NCI-H774 (cell line): ENCODE results near the gene TXNDC8.
"Not testable (repeated sequence)": the region's sequence is repeated elsewhere in the genome, so short reads cannot be mapped to it uniquely, and the experiment has no call there.

ENCODE experiments used
- DNase-seq: peaks from one replicate; lab custom pipeline; 2025; lab: John Stamatoyannopoulos, UW

TXNDC8 gene

DNA sequence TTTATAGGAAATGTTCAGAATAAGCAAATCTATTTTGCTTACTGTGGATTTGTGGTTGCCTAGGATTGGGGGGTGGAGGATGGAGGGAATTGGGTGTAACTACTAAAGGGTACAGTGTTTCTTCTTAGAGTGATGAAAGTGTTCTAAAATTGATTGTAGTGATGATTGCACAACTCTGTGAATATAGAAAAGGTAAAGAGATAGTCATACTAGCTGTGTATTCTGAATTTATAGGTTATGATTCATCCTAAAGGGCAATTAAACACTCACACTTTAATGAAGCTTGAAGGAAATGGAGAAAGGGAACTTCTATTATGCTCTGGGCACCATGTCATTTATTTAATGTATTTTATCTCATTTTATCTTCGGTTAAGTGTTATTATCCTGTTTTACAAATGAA is 9.9 kb downstream of the TXNDC8 start:
- DNase-seq, result no peak

DNA sequence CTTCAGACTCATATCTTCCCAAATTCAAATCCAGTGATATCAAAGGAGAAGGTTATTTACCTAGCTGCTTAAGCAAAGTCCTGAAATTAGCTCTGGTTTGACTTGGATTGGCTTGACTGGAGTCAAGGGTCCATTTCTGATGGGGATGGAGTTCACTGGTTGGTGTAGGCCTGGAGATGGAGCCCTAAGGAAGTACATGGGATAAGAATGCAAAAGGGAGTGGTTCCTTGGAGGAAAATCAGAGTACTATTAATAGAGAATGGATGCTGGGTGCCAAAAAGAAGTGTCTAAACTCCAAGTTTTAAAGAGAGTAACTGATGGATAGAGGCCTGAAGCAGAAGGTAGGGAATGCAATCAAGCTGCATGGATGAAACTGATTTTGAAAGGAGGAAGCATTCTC is 13.8 kb downstream of the TXNDC8 start:
- no peak for DNase-seq

GRCh38 chr9:110320651-110321445 is 16.8 kb downstream of the TXNDC8 start:
- no peak for DNase-seq

DNA sequence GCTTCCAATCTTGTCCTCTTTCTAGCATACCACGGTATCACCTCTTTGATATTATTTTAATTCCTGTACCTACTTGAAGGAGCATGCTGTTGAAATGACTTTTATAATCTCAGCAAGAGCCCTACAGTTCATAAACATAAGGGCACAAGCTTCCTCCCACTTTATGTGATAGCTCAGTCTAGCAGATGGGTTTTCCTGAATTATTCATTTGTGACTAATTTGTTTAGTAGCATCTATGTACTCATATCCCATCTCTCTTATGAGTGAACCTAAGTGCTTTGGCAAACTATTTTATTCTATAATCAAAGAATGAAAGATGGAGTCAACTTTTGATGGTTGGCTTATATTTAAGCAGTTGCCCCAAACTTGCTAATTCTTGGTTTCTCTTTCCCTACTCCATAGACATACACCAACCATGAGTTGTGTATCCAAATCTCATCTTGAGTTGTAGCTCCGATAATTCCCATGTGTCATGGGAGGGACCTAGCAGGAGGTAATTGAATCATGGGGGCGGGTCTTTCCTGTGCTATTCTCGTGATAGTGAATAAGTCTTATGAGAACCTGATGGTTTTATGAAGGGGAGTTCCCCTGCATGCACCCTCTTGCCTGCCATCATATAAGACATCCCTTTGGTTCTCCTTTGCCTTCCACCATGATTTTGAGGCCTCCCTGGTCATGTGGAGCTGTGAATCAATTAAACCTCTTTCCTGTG is 17.7 kb downstream of the TXNDC8 start:
- DNase-seq, result no peak

DNA sequence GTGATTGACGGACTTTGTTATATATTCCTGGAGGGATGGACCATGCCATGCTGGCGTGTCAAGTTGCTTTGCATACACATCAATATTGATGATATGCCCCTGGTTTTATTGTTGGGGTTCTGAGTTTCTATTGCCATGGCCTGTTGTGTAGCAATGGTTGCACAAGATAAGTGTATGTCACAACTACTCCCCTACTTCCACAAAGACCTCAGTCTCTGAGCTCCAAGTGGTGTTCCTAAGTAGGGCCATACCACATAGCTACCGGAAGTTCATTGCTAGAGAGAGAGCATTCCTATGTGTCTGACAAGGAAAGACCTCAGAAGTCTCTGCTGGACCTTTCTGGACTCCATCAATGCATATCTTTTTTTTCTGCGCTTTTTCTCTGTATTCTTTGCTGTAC is 19.8 kb downstream of the TXNDC8 start:
- no peak for DNase-seq

DNA sequence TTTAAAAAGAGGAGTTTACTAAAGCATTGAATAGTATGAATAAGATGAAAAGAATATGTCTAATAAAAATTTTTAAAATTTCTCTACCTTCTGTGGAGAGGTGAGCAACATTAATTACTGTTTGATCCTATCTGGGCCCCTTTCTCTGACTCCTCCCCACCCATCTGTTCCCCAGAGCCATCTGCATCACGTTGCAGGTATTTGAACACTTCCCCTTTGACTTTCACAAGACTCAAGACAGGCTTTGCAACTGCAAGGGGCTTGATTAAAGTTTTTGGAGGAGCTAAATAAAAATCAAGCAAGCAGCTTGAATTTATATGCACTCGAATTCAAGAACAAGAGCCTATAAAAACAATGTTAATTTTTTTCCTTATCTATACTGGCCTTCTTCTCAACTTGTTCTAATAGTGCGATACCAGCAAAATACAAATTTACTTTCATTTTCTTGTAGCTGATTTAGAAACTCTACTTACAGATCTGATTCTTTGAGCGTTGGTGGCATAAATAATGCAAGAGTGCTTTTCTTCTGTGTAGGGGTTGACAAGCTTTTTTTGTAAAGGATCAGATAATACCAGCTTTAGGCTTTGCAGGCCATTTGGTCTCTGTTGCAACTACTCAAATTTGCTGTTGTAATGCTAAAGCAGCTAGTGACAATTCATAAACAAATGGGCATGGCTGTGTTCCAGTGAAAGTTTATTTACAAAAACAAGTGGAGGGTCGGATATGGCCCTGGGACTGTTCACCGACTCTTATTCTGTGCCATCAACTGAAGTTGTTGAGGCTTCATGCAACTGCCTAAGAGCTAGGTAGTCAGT is 21.2 kb downstream of the TXNDC8 start:
- no peak for DNase-seq

GRCh38 chr9:110311978-110312377 is 25.7 kb downstream of the TXNDC8 start:
- DNase-seq, result not testable (repeated sequence)

GRCh38 chr9:110309681-110310080 is 28.0 kb downstream of the TXNDC8 start:
- no peak for DNase-seq

DNA sequence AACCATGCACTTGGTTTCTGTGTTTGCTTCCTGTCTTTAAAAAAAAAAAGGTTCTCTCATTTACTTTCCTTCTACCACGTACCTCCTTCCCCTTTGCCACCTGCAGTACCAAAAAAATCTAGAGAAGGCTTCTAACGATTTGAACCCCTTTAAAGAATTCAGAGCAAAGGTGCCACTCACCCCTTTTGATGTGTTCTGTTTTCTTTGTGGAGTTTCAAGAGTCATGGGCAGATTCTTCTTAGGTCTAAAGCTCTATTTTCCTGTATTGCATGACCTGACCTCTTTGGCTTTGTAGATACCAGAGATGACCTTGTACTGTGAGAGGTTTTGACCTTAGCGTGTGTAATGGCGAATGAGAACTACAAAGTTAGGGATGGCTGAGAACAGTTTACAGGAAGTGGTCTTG is 29.0 kb downstream of the TXNDC8 start:
- no peak for DNase-seq

DNA sequence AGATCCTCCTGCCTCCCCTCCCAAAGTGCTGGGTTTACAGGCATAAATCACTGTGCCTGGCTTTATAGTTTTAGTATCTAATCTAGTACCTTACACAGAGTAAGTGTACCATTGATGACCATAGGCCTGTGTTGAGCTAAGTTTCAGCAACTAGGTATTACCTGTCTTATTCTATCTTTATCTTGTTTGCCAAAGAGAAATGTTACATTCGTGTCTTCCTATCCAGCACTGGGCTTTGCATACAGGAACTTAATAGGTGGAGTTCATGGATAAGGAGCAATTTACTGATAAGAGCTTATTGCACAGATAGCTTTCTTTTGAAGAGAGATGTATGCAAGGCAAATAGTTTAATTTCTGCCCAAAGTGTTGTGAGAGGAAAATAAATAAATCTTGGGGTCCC is 30.5 kb downstream of the TXNDC8 start:
- no peak for DNase-seq

- no peak for DNase-seq
Measured at GRCh38 chr9:110303133-110303532, 34.5 kb downstream of the TXNDC8 start.

- DNase-seq, result no peak
Measured at GRCh38 chr9:110298043-110298605, 39.5 kb downstream of the TXNDC8 start.

DNA sequence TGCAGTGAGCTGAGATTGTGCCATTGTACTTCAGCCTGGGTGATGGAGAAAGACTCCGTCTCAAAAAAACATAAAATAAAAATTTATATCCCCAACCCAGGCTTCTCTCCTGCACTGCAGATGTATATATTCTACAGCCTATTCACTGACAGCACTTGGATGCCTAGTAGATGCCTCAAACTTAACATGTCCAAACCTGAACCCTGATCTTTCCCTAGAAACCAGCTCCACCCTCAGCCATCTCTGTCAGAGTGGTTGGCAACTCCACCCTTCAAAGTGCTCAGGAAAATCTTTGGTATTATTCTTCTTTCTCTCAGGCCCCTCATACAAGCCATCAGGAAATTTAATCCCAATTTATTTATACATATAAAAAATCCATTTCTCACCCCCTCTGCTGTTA is 44.4 kb downstream of the TXNDC8 start:
- no peak for DNase-seq

DNA sequence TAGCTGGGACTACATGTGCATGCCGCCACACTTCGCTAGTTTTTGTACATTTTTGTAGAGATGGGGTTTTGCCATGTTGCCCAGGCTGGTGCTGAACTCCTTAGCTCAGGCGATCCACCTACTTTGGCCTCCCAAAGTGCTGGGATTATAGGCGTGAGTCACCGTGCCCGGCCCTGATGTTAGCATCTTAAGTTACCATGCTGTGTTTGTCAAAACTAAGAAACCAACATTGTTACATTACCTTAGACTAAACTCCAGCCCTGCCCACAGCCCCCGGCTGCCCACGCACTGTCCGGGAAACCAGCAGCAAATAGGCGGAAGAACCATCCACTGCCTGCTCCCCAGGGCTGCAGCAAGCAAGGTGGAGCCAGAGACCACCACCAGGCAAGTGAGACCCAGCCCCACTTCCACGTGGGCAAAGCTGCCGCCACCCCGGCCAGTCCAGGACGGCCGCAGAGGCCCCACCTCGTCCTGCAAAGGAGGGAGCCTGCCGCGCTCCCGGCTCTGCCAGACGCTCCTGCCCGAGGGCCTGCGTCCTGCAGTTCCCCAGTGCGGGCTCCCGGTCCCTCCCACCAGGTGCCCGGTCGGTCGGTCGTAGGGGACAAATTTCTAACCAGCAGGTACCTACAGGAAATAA is 45.6 kb downstream of the TXNDC8 start:
- no peak for DNase-seq

GRCh38 chr9:110290001-110290400 is 47.7 kb downstream of the TXNDC8 start:
- DNase-seq, result no peak

DNA sequence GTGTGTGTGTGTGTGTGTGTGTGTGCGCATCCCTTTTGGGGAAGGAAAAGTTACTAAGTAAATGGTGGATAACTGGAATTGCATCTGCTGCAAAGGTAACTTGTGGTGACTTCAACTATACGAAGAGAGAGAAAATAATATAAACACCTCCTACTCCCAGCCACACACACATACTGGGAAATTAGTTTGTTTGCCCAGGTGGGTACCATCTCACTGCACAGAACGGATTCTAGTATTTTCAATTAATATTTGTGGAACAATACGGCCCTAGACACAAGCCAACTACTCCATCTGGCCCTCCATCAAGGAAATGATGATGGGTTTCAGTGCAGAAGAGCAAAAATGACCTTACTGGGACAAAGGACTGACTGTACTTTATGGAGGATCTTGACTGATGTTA is 49.2 kb downstream of the TXNDC8 start:
- no peak for DNase-seq

GRCh38 chr9:110287289-110287680 is 50.4 kb downstream of the TXNDC8 start:
- DNase-seq, result no peak

GRCh38 chr9:110284211-110284844 is 53.3 kb downstream of the TXNDC8 start:
- no peak for DNase-seq

DNA sequence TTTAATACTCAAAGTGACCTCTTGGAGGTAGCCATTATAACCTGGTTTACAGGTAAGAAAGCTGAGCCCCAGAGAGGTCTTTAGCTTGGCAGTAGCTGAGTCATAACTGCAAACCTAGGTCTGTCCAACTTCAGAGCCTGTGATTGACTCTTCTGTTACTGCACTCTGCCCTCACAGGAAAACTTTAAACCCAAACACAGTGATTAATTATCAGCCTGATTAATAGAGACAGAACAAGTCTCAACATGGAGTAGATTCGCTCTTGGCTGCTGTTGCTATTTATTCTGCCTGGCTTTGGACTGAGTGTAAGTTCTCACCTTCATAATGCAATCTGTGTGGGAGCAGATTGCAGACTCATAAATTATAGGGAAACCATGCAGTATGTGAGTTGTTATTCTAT is 53.9 kb downstream of the TXNDC8 start:
- no peak for DNase-seq

DNA sequence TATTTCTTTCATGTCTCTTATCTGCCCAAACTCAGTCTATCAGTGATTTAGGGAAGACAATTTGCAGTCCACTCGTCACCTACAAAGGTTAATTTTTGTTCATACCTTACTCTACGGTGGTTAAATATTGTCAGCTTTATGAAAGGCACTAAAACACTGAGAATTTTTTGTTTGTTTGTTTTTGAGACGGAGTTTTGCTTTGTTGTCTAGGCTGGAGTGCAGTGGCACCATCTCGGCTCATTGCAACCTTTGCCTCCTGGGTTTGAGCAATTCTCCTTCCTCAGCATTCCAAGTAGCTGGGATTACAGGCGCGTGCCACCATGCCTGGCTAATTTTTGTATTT is 55.0 kb downstream of the TXNDC8 start:
- no peak for DNase-seq

DNA sequence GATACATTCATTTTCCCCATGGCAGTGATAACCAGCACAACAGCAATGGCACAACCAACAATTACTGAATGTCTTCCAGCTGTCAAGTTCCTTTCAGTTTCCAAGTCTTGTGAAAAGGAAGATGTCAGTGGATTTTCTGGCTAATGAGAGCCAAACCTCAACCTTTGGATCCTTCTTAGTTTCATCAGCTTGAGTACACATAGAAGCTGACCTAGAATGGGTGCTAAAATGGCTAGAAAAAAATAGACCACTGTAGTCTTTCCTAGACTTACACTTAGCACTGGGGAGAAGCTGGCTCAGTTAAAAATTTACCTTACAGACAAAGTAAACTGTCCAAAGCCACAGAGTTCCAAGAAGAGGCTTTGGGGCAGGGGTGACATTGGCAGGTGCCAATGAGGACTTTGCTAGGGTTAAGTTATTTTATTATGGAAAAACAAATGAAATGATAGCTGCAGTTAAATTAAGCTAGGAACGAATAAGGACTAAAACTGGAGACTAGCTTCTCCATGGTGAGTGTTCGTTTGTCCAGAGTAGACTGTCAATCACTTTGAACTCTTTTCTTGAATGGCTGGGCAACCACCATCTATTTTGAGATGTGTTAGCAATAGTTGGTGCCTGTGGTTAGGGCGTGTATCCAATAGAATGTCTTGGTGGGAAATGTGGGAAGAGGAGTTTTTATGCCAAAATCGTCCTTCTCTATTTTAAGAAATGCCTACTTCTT is 55.5 kb downstream of the TXNDC8 start:
- no peak for DNase-seq
